Spinal cord (tissue), 4 donors: Measurements from ENCODE around the gene ERICH6B. TPM values are rescaled to one million over a fixed set of nuclear protein-coding genes. Genes with fewer than 3 reads are reported as not detected.

ENCODE experiments used
- polyA plus RNA-seq, 2 donors: library from polyadenylated mRNA; unstranded; fragments of 120-200 nt; gene quantifications; one replicate each; pipeline ENCODE4 v1.2.1, GENCODE V29; 2013; ENCODE audit not compliant: insufficient read length in 2 of 2
- small RNA-seq: library from RNA; depleted of rRNA; stranded (forward); fragments of <200 nt; gene quantifications from one replicate; pipeline ENCODE3, GENCODE V24; 2014; ENCODE audit warnings: low replicate concordance
- total RNA-seq, 2 donors: library from RNA; depleted of rRNA in 1 of 2; stranded (reverse); fragments of 120-200 nt in 1 of 2; fragments of >200 nt in 1 of 2; gene quantifications; one replicate each; pipeline versions ENCODE4 v1.2.3 to v1.2.4, GENCODE V29; 2013 to 2014

Gene ERICH6B
- total and polyA plus RNA-seq, 4 donors = 0.39 to 4.7 (median 2.8) TPM; not detected in 1

Small RNA genes lying within 50 kb of the gene (small RNA-seq; reads per million reads assigned to genes)
- not detected for gene RNA5SP27
- gene TIMM9P3 = not detected

Other genes starting within 250 kb of the ERICH6B start
- 10 to 100 TPM; 10.6 to 11.0 TPM for gene SLC25A30, start 197.4 kb downstream of the ERICH6B start, total RNA-seq
- gene SLC25A30, start 197.4 kb downstream of the ERICH6B start, polyA plus RNA-seq = 1 to 10 TPM; 9.3 TPM
- gene COG3, start 150.8 kb downstream of the ERICH6B start, total RNA-seq = 10 to 100 TPM; 35.6 to 44.5 TPM
- 10 to 100 TPM; 21.6 to 24.7 TPM for gene COG3, start 150.8 kb downstream of the ERICH6B start, polyA plus RNA-seq
- gene CBY2, start 86.6 kb upstream of the ERICH6B start, total RNA-seq = not detected
- not detected for gene CBY2, start 86.6 kb upstream of the ERICH6B start, polyA plus RNA-seq
- gene SIAH3, start 236.0 kb upstream of the ERICH6B start, total RNA-seq = 10 to 100 TPM in 1 of 2 donors, 1 to 10 TPM in 1; 3.5 to 11.5 TPM
- 10 to 100 TPM; 13.3 to 15.1 TPM for gene SIAH3, start 236.0 kb upstream of the ERICH6B start, polyA plus RNA-seq